OCI-LY3 (cell line): Measurements from ENCODE around the gene CLEC4M.

ENCODE experiments used
- H2AFZ ChIP-seq: fragments of 200-600, 300-600 bp; shearing (Covaris generic); 2 replicates; pipeline ENCODE4 v1.6.0; 2014; ENCODE audit warnings: antibody characterized with exemption, low read depth, low read length
- H3K27ac ChIP-seq: fragments of 200-600, 300-600 bp; sonication (generic); 2 replicates; pipeline ENCODE4 v1.5.1; 2014; ENCODE audit warnings: mild to moderate bottlenecking, low read length, moderate library complexity, mixed read lengths
- H3K27me3 ChIP-seq: fragments of 200-600, 300-600 bp; sonication (generic); 2 replicates; pipeline ENCODE4 v1.6.1; 2014; ENCODE audit warnings: low read depth, low read length, mixed read lengths
- H3K36me3 ChIP-seq: fragments of 200-600, 300-600 bp; sonication (generic); replicated peaks from 2 replicates; pipeline ENCODE3; 2014; ENCODE audit warnings: low read depth, low read length, mixed read lengths
- H3K4me1 ChIP-seq: fragments of 300-600, 200-600 bp; sonication (generic); 2 replicates; pipeline ENCODE4 v1.6.1; 2014; ENCODE audit warnings: low read length, mixed read lengths
- H3K4me2 ChIP-seq: fragments of 200-600, 300-600 bp; sonication (generic); 2 replicates; pipeline ENCODE4 v1.6.1; 2014; ENCODE audit warnings: low read length, mixed read lengths
- H3K4me3 ChIP-seq: fragments of 300-600, 200-600 bp; sonication (generic); 2 replicates; pipeline ENCODE4 v1.5.1; 2014; ENCODE audit warnings: antibody characterized with exemption, mild to moderate bottlenecking, low read length, moderate library complexity
- H3K79me2 ChIP-seq: fragments of 300-600, 200-600 bp; shearing (Covaris generic); 2 replicates; pipeline ENCODE4 v1.6.1; 2014; ENCODE audit warnings: mild to moderate bottlenecking, low read length, mixed read lengths
- H3K9ac ChIP-seq: fragments of 300-600, 200-600 bp; shearing (Covaris generic); 2 replicates; pipeline ENCODE4 v1.6.0; 2014; ENCODE audit warnings: mild to moderate bottlenecking, low read length, moderate library complexity
- H3K9me3 ChIP-seq: fragments of 200-600, 300-600 bp; shearing (Covaris generic); 2 replicates; pipeline ENCODE4 v1.6.1; 2014; ENCODE audit warnings: low read length, mixed read lengths; ENCODE audit not compliant: insufficient read depth
- H4K20me1 ChIP-seq: fragments of 200-600, 300-600 bp; sonication (generic); 2 replicates; pipeline ENCODE4 v1.6.1; 2016; ENCODE audit warnings: low read length, mixed read lengths; ENCODE audit not compliant: insufficient read depth
- CTCF ChIP-seq: fragments of 200-600, 300-600 bp; sonication (generic); IDR thresholded peaks from 2 replicates; pipeline ENCODE4 v1.5.1; 2014; ENCODE audit warnings: antibody characterized with exemption, low read length, low read depth
- EZH2phosphoT487 ChIP-seq: fragments of 200-600 bp; shearing (Covaris generic); IDR thresholded peaks from 2 replicates; pipeline ENCODE4 v1.6.1; 2018; ENCODE audit warnings: antibody characterized with exemption, mixed run types, low read depth

The CLEC4M gene

GRCh38 chr19:7732045-7732444, 31.0 kb upstream of the CLEC4M start, which contains the start of gene CLEC4G:
Gene CLEC4G (minus strand): TSS chr19:7732110. CDS start chr19:7732102, 8 bp downstream.
- Histone ChIP-seq H3K36me3 (no peaks in the 10 kb centered on the region), H4K20me1 (no peaks in the 10 kb centered on the region), H3K4me1 (no peaks in the 10 kb centered on the region), H3K9me3 (no peaks in the 10 kb centered on the region), H3K79me2 (no peaks in the 10 kb centered on the region), H3K9ac (no peak within 1 kb of the TSS), H3K27me3 (peaks cover 56% of the 10 kb centered on the region), H3K4me3 (no peak within 1 kb of the TSS), H3K27ac (no peak within 1 kb of the TSS), H3K4me2 (no peak within 1 kb of the TSS), H2AFZ (no peak within 1 kb of the TSS)
- TF ChIP-seq CTCF (no peak), EZH2phosphoT487 (no peak)

GRCh38 chr19:7733376-7733775, 29.7 kb upstream of the CLEC4M start:
- Histone ChIP-seq H3K4me1 (no peaks in the 10 kb centered on the region), H3K4me3 (no peak overlapping the region), H3K27me3 (peaks cover 52% of the 10 kb centered on the region), H3K9ac (no peak overlapping the region), H3K36me3 (no peaks in the 10 kb centered on the region), H3K79me2 (no peaks in the 10 kb centered on the region), H3K4me2 (no peak overlapping the region), H3K27ac (no peak overlapping the region), H2AFZ (no peak overlapping the region), H4K20me1 (no peaks in the 10 kb centered on the region), H3K9me3 (no peaks in the 10 kb centered on the region)
- no peak for TF ChIP-seq CTCF
- no peak for TF ChIP-seq EZH2phosphoT487

GRCh38 chr19:7734220-7735203, 28.5 kb upstream of the CLEC4M start:
- no peaks in the 10 kb centered on the region for H3K9me3 ChIP-seq
- TF ChIP-seq EZH2phosphoT487 (no peak), CTCF (no peak)
- no peak overlapping the region for H3K4me2 ChIP-seq
- peaks cover 50% of the 10 kb centered on the region for H3K27me3 ChIP-seq
- H4K20me1 ChIP-seq: peaks cover 4% of the 10 kb centered on the region; the same call in 1 of the 2 replicates
- H3K9ac ChIP-seq: no peak overlapping the region
- no peaks in the 10 kb centered on the region for H3K79me2 ChIP-seq
- H2AFZ ChIP-seq: no peak overlapping the region
- H3K36me3 ChIP-seq: no peaks in the 10 kb centered on the region
- no peaks in the 10 kb centered on the region for H3K4me1 ChIP-seq
- no peak overlapping the region for H3K27ac ChIP-seq
- H3K4me3 ChIP-seq: no peak overlapping the region

- Histone ChIP-seq H3K4me1 (no peaks in the 10 kb centered on the region), H3K9me3 (no peaks in the 10 kb centered on the region), H3K4me2 (no peak overlapping the region), H3K9ac (no peak overlapping the region), H3K36me3 (no peaks in the 10 kb centered on the region), H3K27me3 (peaks cover 64% of the 10 kb centered on the region), H2AFZ (no peak overlapping the region), H3K79me2 (no peaks in the 10 kb centered on the region), H3K27ac (no peak overlapping the region), H4K20me1 (peaks cover 4% of the 10 kb centered on the region; the same call in 1 of the 2 replicates), H3K4me3 (no peak overlapping the region)
- TF ChIP-seq EZH2phosphoT487 (no peak), CTCF (no peak)
Observed at GRCh38 chr19:7736148-7736547, 26.9 kb upstream of the CLEC4M start.
